Gastroesophageal sphincter (tissue), 3 donors: ENCODE data around the gene OGDH.

Experiments used
- EP300 ChIP-seq: sonication (generic); formaldehyde crosslinking; IDR thresholded peaks from one replicate; pipeline ENCODE4 v1.6.1; 2017; ENCODE audit warnings: antibody characterized with exemption, mild to moderate bottlenecking
- POLR2AphosphoS5 ChIP-seq: sonication (generic); formaldehyde crosslinking; IDR thresholded peaks from one replicate; pipeline ENCODE4 v1.6.1; 2017; ENCODE audit warnings: antibody characterized with exemption
- TF ChIP-seq, protein P1 (sequence below), 4 experiments: fragments of 200-600 bp in 2 of 4; fragments of 450-650 bp in 2 of 4; sonication (generic) in 1 of 4; IDR thresholded peaks; one replicate each; pipeline ENCODE4 v1.5.1; 2017 to 2019; ENCODE audit warnings: antibody characterized with exemption in 4 of 4, mild to moderate bottlenecking in 2 of 4, moderate library complexity in 2 of 4

- TF ChIP-seq, protein P1, sequence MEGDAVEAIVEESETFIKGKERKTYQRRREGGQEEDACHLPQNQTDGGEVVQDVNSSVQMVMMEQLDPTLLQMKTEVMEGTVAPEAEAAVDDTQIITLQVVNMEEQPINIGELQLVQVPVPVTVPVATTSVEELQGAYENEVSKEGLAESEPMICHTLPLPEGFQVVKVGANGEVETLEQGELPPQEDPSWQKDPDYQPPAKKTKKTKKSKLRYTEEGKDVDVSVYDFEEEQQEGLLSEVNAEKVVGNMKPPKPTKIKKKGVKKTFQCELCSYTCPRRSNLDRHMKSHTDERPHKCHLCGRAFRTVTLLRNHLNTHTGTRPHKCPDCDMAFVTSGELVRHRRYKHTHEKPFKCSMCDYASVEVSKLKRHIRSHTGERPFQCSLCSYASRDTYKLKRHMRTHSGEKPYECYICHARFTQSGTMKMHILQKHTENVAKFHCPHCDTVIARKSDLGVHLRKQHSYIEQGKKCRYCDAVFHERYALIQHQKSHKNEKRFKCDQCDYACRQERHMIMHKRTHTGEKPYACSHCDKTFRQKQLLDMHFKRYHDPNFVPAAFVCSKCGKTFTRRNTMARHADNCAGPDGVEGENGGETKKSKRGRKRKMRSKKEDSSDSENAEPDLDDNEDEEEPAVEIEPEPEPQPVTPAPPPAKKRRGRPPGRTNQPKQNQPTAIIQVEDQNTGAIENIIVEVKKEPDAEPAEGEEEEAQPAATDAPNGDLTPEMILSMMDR (IDR thresholded peaks at IDR 0.05): no peak
- TF ChIP-seq EP300 (no peak), POLR2AphosphoS5 (no peak)
Measured at GRCh38 chr7:44654255-44654796, 47.9 kb downstream of the OGDH start.
